GM12873 (cell line): Measurements from ENCODE around the gene TOR1B.

ENCODE experiments used
- CTCF ChIP-seq: IDR thresholded peaks from 2 replicates; pipeline ENCODE4 v1.5.1; 2012; ENCODE audit warnings: low read depth, mild to moderate bottlenecking, moderate library complexity, low read length, control low read depth; ENCODE audit not compliant: insufficient read depth; ENCODE audit errors: missing control alignments

The TOR1B gene

GRCh38 chr9:129823935-129824601 is 21.1 kb downstream of the TOR1B start, which contains the start of gene TOR1A:
Gene TOR1A, minus strand, starts transcription at chr9:129824136. Its CDS starts 51 bp downstream, at chr9:129824085.
- TF ChIP-seq CTCF = no peak

GRCh38 chr9:129826344-129826743 is 23.4 kb downstream of the TOR1B start:
- TF ChIP-seq CTCF = no peak

- TF ChIP-seq CTCF = no peak
Observed at GRCh38 chr9:129826759-129827158, 23.8 kb downstream of the TOR1B start.

- no peak for TF ChIP-seq CTCF
Observed at GRCh38 chr9:129828051-129828450, 25.1 kb downstream of the TOR1B start.

GRCh38 chr9:129828969-129829368 is 26.0 kb downstream of the TOR1B start:
- TF ChIP-seq CTCF = no peak

- no peak for TF ChIP-seq CTCF
Observed at GRCh38 chr9:129832982-129833381, 30.0 kb downstream of the TOR1B start.

GRCh38 chr9:129834489-129835127 is 31.6 kb downstream of the TOR1B start:
- TF ChIP-seq CTCF = no peak
